ENCODE results near the gene TMEM145. TPM values are rescaled to one million over a fixed set of nuclear protein-coding genes. Genes with fewer than 3 reads are reported as not detected.

The TMEM145 gene
- total RNA-seq, 1 experiment from 2014 or later: 4.9 TPM

DNA sequence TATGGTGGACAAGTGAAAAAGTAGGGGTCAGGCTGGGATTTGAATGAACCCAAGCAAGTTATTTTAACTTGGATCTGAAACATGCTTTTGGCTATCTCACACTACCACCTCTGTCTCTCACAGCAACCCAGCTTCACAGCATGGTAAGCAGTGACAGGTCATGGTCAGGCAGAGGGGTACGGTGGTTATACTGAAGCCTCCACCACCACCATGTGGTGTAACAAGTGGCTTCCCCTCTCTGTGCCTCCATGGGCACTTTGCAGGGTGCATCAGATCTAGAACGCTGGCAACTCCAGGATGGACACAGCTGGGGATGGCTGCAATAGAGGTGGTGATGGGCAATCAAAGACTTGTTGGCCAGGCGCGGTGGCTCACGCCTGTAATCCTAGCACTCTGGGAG, 739 bp upstream of the TMEM145 start:
- Histone ChIP-seq H3K27ac (ENCODE audit: low read depth, low read length, poor library complexity, severe bottlenecking) (no peak overlapping the region), H3K27me3 (replicated peaks; ENCODE audit: insufficient read depth, low read depth, low read length, poor library complexity) (no peaks in the 10 kb centered on the region), H3K9me3 (ENCODE audit: low read depth, low read length, poor library complexity, severe bottlenecking) (no peaks in the 10 kb centered on the region), H3K4me1 (ENCODE audit: insufficient read depth, low read length, poor library complexity, severe bottlenecking) (no peaks in the 10 kb centered on the region), H3K4me3 (ENCODE audit: low read depth, low read length, poor library complexity, severe bottlenecking) (no peak overlapping the region), H3K36me3 (ENCODE audit: insufficient read depth, low read length, poor library complexity, severe bottlenecking) (no peaks in the 10 kb centered on the region)
- ChIA-PET CTCF (no interaction called here), POLR2A (ENCODE audit: low non-redundant PET) (no interaction called here)
- no peak for DNase-seq (ENCODE audit: low spot score)
- TF ChIP-seq, protein P1, sequence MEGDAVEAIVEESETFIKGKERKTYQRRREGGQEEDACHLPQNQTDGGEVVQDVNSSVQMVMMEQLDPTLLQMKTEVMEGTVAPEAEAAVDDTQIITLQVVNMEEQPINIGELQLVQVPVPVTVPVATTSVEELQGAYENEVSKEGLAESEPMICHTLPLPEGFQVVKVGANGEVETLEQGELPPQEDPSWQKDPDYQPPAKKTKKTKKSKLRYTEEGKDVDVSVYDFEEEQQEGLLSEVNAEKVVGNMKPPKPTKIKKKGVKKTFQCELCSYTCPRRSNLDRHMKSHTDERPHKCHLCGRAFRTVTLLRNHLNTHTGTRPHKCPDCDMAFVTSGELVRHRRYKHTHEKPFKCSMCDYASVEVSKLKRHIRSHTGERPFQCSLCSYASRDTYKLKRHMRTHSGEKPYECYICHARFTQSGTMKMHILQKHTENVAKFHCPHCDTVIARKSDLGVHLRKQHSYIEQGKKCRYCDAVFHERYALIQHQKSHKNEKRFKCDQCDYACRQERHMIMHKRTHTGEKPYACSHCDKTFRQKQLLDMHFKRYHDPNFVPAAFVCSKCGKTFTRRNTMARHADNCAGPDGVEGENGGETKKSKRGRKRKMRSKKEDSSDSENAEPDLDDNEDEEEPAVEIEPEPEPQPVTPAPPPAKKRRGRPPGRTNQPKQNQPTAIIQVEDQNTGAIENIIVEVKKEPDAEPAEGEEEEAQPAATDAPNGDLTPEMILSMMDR (conservative IDR thresholded peaks at IDR 0.05; ENCODE audit: low read depth, low read length): no peak
- TF ChIP-seq EZH2 (IDR thresholded peaks at IDR 0.05; ENCODE audit: borderline replicate concordance, low read depth, low read length, poor library complexity, severe bottlenecking): no peak
- BruUV-seq (replicated peaks): no TSS peak
- intact Hi-C loops (cut with micrococcal nuclease; ENCODE audit: unreplicated experiment): no loop called here

DNA sequence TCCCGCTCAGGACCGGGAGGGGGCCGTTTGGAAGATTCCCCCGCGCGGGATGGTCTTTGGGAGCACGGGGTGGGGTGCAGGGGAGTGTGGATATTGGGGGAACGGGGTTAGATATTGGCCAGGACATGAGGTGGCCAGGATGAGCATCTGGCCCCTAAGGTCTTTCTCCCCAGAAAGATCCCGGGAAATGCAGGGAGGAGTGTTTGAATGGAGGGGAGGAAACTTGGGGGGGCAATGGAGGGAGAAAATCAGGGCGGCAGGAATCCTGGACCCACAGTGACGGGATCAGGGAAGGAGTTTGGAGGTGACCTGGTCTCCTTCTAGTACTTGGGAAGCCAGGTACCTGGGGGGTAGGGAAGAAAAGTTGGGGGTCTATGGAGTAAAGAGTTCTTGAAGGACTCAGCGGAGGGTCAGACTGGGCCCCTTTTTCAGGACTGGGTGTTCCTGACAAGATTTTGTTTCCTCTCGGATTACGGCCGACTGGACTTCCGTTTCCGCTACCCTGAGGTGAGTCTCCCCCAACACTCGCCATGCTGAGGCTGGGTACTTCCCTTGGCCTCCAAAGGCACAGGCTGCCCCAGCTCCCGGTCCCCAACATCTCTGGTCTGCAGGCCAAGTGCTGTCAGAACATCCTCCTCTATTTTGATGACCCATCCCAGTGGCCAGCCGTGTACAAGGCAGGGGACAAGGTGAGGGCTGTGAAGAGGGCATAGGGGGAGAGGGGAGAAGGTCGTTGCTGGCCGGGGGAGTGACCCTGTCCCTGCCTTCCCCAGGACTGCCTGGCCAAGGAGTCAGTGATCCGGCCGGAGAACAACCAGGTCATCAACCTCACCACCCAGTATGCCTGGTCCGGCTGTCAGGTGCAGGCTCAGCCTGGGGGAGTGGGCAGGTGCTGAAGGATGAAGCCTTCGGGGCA, 989 bp downstream of the TMEM145 start:
- intact Hi-C loops (cut with micrococcal nuclease; ENCODE audit: unreplicated experiment): no loop called here
- Histone ChIP-seq H3K4me3 (ENCODE audit: low read depth, low read length, poor library complexity, severe bottlenecking) (peak overlapping the region; percentile 66), H3K36me3 (ENCODE audit: insufficient read depth, low read length, poor library complexity, severe bottlenecking) (no peaks in the 10 kb centered on the region), H3K27ac (ENCODE audit: low read depth, low read length, poor library complexity, severe bottlenecking) (no peak overlapping the region), H3K27me3 (replicated peaks; ENCODE audit: insufficient read depth, low read depth, low read length, poor library complexity) (no peaks in the 10 kb centered on the region), H3K4me1 (ENCODE audit: insufficient read depth, low read length, poor library complexity, severe bottlenecking) (no peaks in the 10 kb centered on the region), H3K9me3 (ENCODE audit: low read depth, low read length, poor library complexity, severe bottlenecking) (no peaks in the 10 kb centered on the region)
- DNase-seq (ENCODE audit: low spot score): no peak
- TF ChIP-seq, protein P1 (conservative IDR thresholded peaks at IDR 0.05; ENCODE audit: low read depth, low read length): no peak
- no peak for TF ChIP-seq EZH2 (IDR thresholded peaks at IDR 0.05; ENCODE audit: borderline replicate concordance, low read depth, low read length, poor library complexity, severe bottlenecking)
- ChIA-PET CTCF (no interaction called here), POLR2A (ENCODE audit: low non-redundant PET) (no interaction called here)
- BruUV-seq (replicated peaks): no TSS peak

DNA sequence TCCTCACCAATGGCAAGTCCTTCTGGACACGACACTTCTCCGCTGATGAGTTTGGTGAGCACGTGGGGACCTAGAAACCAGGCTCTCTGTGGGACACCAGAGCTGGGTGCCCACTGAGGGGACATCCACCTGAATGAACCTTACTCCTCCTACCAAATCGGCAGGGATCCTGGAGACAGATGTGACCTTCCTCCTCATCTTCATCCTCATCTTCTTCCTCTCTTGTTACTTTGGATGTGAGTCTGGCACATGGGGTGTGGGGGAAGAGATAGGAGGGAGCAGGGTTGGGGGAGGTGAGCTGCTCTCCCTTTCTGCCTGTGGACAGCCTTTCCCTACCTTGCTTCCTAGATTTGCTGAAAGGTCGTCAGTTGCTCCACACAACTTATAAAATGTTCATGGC, 1.9 kb downstream of the TMEM145 start:
- ChIA-PET POLR2A (ENCODE audit: low non-redundant PET) (no interaction called here), CTCF (no interaction called here)
- DNase-seq (ENCODE audit: low spot score): no peak
- no TSS peak for BruUV-seq (replicated peaks)
- Histone ChIP-seq H3K36me3 (ENCODE audit: insufficient read depth, low read length, poor library complexity, severe bottlenecking) (no peaks in the 10 kb centered on the region), H3K27me3 (replicated peaks; ENCODE audit: insufficient read depth, low read depth, low read length, poor library complexity) (no peaks in the 10 kb centered on the region), H3K27ac (ENCODE audit: low read depth, low read length, poor library complexity, severe bottlenecking) (no peak overlapping the region), H3K4me1 (ENCODE audit: insufficient read depth, low read length, poor library complexity, severe bottlenecking) (no peaks in the 10 kb centered on the region), H3K9me3 (ENCODE audit: low read depth, low read length, poor library complexity, severe bottlenecking) (no peaks in the 10 kb centered on the region), H3K4me3 (ENCODE audit: low read depth, low read length, poor library complexity, severe bottlenecking) (no peak overlapping the region)
- no peak for TF ChIP-seq EZH2 (IDR thresholded peaks at IDR 0.05; ENCODE audit: borderline replicate concordance, low read depth, low read length, poor library complexity, severe bottlenecking)
- TF ChIP-seq, protein P1 (conservative IDR thresholded peaks at IDR 0.05; ENCODE audit: low read depth, low read length): no peak
- intact Hi-C loops (cut with micrococcal nuclease; ENCODE audit: unreplicated experiment): no loop called here

All from A673 (cell line).